ENCODE measurements around the gene FLCN. TPM values are rescaled to one million over a fixed set of nuclear protein-coding genes. Genes with fewer than 3 reads are reported as not detected.
"Not testable (repeated sequence)": the region's sequence is repeated elsewhere in the genome, so short reads cannot be mapped to it uniquely, and the experiment has no call there.

Gene FLCN, protein sequence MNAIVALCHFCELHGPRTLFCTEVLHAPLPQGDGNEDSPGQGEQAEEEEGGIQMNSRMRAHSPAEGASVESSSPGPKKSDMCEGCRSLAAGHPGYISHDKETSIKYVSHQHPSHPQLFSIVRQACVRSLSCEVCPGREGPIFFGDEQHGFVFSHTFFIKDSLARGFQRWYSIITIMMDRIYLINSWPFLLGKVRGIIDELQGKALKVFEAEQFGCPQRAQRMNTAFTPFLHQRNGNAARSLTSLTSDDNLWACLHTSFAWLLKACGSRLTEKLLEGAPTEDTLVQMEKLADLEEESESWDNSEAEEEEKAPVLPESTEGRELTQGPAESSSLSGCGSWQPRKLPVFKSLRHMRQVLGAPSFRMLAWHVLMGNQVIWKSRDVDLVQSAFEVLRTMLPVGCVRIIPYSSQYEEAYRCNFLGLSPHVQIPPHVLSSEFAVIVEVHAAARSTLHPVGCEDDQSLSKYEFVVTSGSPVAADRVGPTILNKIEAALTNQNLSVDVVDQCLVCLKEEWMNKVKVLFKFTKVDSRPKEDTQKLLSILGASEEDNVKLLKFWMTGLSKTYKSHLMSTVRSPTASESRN
- polyA plus RNA-seq = 116 TPM
- long read RNA-seq, donor 1, partial matches to known transcripts = 0 of 3 reads
- long read RNA-seq, donor 1, other reads (novel, unspliced or antisense) = 0 of 3 reads
- long read RNA-seq, donor 2, transcript FLCN-204 (5 exons, 2,523 nt) = major isoform, 7 of 14 reads
- long read RNA-seq, donor 2, partial matches to known transcripts = 0 of 14 reads
- long read RNA-seq, donor 2, other reads (novel, unspliced or antisense) = 0 of 14 reads
- long read RNA-seq, donor 3 = 0 reads
- long read RNA-seq, donor 4, partial matches to known transcripts = 0 of 5 reads
- long read RNA-seq, donor 4, other reads (novel, unspliced or antisense) = 0 of 5 reads
- long read RNA-seq, donor 5, partial matches to known transcripts = 0 of 3 reads
- long read RNA-seq, donor 5, other reads (novel, unspliced or antisense) = 0 of 3 reads
- long read RNA-seq, donor 6, transcript FLCN-204 (5 exons, 2,523 nt) = major isoform, 6 of 24 reads
- long read RNA-seq, donor 6, partial matches to known transcripts = 6 of 24 reads
- long read RNA-seq, donor 6, other reads (novel, unspliced or antisense) = 0 of 24 reads
- long read RNA-seq, donor 7, transcript FLCN-204 (5 exons, 2,523 nt) = major isoform, 5 of 15 reads
- long read RNA-seq, donor 7, partial matches to known transcripts = 7 of 15 reads
- long read RNA-seq, donor 7, other reads (novel, unspliced or antisense) = 0 of 15 reads
- long read RNA-seq, donor 8, transcript FLCN-204 (5 exons, 2,523 nt) = major isoform, 10 of 32 reads
- long read RNA-seq, donor 8, partial matches to known transcripts = 10 of 32 reads
- long read RNA-seq, donor 8, other reads (novel, unspliced or antisense) = 0 of 32 reads
- long read RNA-seq, donor 9, transcript FLCN-204 (5 exons, 2,523 nt) = major isoform, 8 of 16 reads
- long read RNA-seq, donor 9, partial matches to known transcripts = 0 of 16 reads
- long read RNA-seq, donor 9, other reads (novel, unspliced or antisense) = 0 of 16 reads
- long read RNA-seq, donor 10, transcript FLCN-204 (5 exons, 2,523 nt) = major isoform, 10 of 18 reads
- long read RNA-seq, donor 10, partial matches to known transcripts = 0 of 18 reads
- long read RNA-seq, donor 10, other reads (novel, unspliced or antisense) = 0 of 18 reads
- long read RNA-seq, donor 11, transcript FLCN-204 (5 exons, 2,523 nt) = major isoform, 5 of 10 reads
- long read RNA-seq, donor 11, partial matches to known transcripts = 0 of 10 reads
- long read RNA-seq, donor 11, other reads (novel, unspliced or antisense) = 0 of 10 reads

DNA sequence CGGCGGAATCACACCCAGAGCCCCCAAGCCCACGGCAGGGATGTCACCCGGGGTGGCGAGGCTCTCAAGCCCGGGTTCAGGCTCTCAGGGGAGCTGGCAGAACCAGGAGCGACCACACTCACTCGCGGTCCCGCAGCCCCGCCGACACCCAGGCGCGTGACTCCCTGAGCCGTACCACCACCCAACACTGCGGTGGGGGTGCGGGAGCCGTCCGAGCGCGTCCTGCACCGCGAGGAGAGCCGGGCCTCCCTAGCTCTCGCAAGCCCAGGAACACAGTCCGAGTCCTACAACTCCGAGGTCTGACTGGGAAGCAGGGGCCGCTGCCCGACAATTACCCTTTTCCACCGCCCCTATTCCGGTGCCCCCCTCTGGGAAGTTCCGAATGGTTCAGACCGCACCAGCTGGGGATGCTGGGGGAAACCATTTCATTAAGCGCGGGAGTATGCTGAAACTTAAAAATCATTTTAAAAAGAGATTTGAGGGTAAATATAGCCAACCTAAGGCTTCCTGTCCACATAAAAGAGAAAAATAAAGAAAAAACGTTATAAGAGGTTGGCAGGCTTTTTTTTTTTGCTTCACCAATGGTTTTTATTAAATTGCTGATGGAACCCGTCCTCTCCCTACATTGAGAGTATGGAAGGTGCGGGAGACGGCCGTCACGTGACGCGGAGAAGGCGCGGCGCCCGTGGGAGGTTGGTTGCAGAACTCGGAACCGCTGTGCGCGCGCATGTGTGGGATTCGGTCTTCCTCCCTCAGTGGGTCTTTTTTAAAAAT is at the start of gene FLCN:
FLCN (minus strand) TSS at position 143 of the 774 bp plus-strand sequence. CDS start 9,031 bp downstream, outside the sequence.
- peak within 1 kb of the TSS; percentile 99 for H3K4me3 ChIP-seq (ENCODE audit: low read length)
- 0% methylated on average over 1 of the region's 53 CpGs for WGBS (ENCODE audit: insufficient coverage, low lambda C conversion rate)

GRCh38 chr17:17285951-17286350 is 49.0 kb upstream of the FLCN start:
- Histone ChIP-seq H3K27ac (ENCODE audit: low read length) (no peak overlapping the region), H3K4me1 (ENCODE audit: control insufficient read depth, insufficient read depth, low read length) (peaks cover 2% of the 10 kb centered on the region), H3K9me3 (ENCODE audit: control insufficient read depth, low read depth, low read length) (no peaks in the 10 kb centered on the region), H3K4me3 (ENCODE audit: low read length) (no peak overlapping the region), H3K36me3 (ENCODE audit: control insufficient read depth, insufficient read depth, low read length) (no peaks in the 10 kb centered on the region), H3K27me3 (ENCODE audit: control insufficient read depth, insufficient read depth, low read length) (no peaks in the 10 kb centered on the region)
- WGBS (ENCODE audit: insufficient coverage, low lambda C conversion rate) = 100% methylated on average over 1 of the region's 5 CpGs
- DNase-seq = no peak

More for the DNA sequence above, at the start of gene FLCN:
- H3K27me3 ChIP-seq (ENCODE audit: control insufficient read depth, insufficient read depth, low read length) = no peaks in the 10 kb centered on the region
- H3K4me1 ChIP-seq (ENCODE audit: control insufficient read depth, insufficient read depth, low read length) = peaks cover 6% of the 10 kb centered on the region
- no peaks in the 10 kb centered on the region for H3K9me3 ChIP-seq (ENCODE audit: control insufficient read depth, low read depth, low read length)
- DNase-seq = peak; percentile 84 to 92
- peaks cover 6% of the 10 kb centered on the region for H3K36me3 ChIP-seq (ENCODE audit: control insufficient read depth, insufficient read depth, low read length)
- peak within 1 kb of the TSS; percentile 97 for H3K27ac ChIP-seq (ENCODE audit: low read length)

DNA sequence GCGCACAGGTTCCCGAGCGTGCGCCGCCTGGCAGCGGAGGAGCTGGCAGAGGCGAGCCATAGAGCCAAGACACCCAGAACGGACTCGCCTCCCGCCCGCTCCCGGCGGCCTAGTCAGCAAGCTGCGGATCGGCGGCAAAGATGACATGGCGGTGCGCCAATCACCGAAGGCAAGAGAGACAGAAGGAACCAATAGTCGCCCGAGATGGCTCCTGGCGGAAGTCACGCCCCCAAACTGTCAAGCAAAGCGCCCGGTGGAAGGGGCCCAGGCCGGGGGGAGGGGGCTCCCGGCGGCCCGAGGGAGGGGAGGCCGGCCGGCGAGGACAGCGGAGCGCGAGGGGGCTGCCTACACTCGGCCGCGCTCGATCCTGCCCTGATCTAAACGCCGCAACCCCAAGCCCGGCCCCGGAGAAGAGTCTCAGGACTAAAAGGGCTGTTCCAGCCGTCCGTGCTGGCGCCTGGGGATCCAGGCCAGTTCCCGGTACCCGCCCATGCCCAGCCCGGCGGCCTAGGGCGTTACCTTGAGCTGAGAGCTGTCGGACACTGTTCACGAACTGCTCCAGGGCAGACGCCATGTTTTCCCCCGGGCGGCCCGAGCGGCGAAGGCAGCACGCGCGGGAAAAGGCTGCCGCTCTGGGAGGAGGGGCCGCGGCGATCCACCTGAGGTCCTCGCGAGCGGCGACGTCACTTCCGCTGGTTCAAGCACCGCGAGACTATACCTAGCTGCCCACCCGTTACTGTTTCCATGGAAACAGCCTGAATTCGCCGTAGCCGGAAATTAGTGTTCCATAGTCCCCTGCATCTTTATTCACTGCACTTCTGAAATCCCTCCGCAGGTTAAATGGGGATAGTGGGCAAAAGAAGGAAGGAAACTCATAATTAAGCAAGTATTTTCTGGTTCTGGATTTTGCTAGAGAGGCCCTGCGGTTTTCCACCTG is 43.9 kb upstream of the FLCN start, which contains the start of gene COPS3:
COPS3 (minus strand) TSS at position 634 of the 937 bp plus-strand sequence; CDS start at position 574, 60 bp downstream.
- H3K4me1 ChIP-seq (ENCODE audit: control insufficient read depth, insufficient read depth, low read length) = peaks cover 10% of the 10 kb centered on the region
- no peaks in the 10 kb centered on the region for H3K27me3 ChIP-seq (ENCODE audit: control insufficient read depth, insufficient read depth, low read length)
- peak; percentile 97 for DNase-seq
- peak within 1 kb of the TSS; percentile 90 for H3K27ac ChIP-seq (ENCODE audit: low read length)
- no CpG with 5 or more reads among the region's 80 CpGs for WGBS (ENCODE audit: insufficient coverage, low lambda C conversion rate)
- peak within 1 kb of the TSS; percentile 98 for H3K4me3 ChIP-seq (ENCODE audit: low read length)
- peaks cover 2% of the 10 kb centered on the region for H3K36me3 ChIP-seq (ENCODE audit: control insufficient read depth, insufficient read depth, low read length)
- H3K9me3 ChIP-seq (ENCODE audit: control insufficient read depth, low read depth, low read length) = no peaks in the 10 kb centered on the region

- DNase-seq = no peak
- H3K36me3 ChIP-seq (ENCODE audit: control insufficient read depth, insufficient read depth, low read length) = peaks cover 17% of the 10 kb centered on the region
- H3K4me1 ChIP-seq (ENCODE audit: control insufficient read depth, insufficient read depth, low read length) = peaks cover 10% of the 10 kb centered on the region
- no CpG with 5 or more reads among the region's 4 CpGs for WGBS (ENCODE audit: insufficient coverage, low lambda C conversion rate)
- no peaks in the 10 kb centered on the region for H3K9me3 ChIP-seq (ENCODE audit: control insufficient read depth, low read depth, low read length)
- peak overlapping the region; percentile 98 for H3K4me3 ChIP-seq (ENCODE audit: low read length)
- H3K27ac ChIP-seq (ENCODE audit: low read length) = no peak overlapping the region
- no peaks in the 10 kb centered on the region for H3K27me3 ChIP-seq (ENCODE audit: control insufficient read depth, insufficient read depth, low read length)
Observed at GRCh38 chr17:17279316-17279715, 42.3 kb upstream of the FLCN start.

GRCh38 chr17:17277431-17277830 is 40.5 kb upstream of the FLCN start:
- DNase-seq; H3K4me3 ChIP-seq (ENCODE audit: low read length); H3K9me3 ChIP-seq (ENCODE audit: control insufficient read depth, low read depth, low read length); H3K4me1 ChIP-seq (ENCODE audit: control insufficient read depth, insufficient read depth, low read length); H3K27me3 ChIP-seq (ENCODE audit: control insufficient read depth, insufficient read depth, low read length); H3K27ac ChIP-seq (ENCODE audit: low read length): not testable (repeated sequence)
- WGBS (ENCODE audit: insufficient coverage, low lambda C conversion rate) = 100% methylated on average over 1 of the region's 5 CpGs
- H3K36me3 ChIP-seq (ENCODE audit: control insufficient read depth, insufficient read depth, low read length) = peaks cover 29% of the 10 kb centered on the region

GRCh38 chr17:17275971-17276370 is 39.0 kb upstream of the FLCN start:
- Histone ChIP-seq H3K36me3 (ENCODE audit: control insufficient read depth, insufficient read depth, low read length) (peaks cover 34% of the 10 kb centered on the region), H3K4me1 (ENCODE audit: control insufficient read depth, insufficient read depth, low read length) (peaks cover 7% of the 10 kb centered on the region), H3K4me3 (ENCODE audit: low read length) (no peak overlapping the region), H3K27me3 (ENCODE audit: control insufficient read depth, insufficient read depth, low read length) (no peaks in the 10 kb centered on the region), H3K27ac (ENCODE audit: low read length) (no peak overlapping the region), H3K9me3 (ENCODE audit: control insufficient read depth, low read depth, low read length) (no peaks in the 10 kb centered on the region)
- WGBS (ENCODE audit: insufficient coverage, low lambda C conversion rate) = 75% methylated on average over 1 of the region's 6 CpGs
- no peak for DNase-seq

DNA sequence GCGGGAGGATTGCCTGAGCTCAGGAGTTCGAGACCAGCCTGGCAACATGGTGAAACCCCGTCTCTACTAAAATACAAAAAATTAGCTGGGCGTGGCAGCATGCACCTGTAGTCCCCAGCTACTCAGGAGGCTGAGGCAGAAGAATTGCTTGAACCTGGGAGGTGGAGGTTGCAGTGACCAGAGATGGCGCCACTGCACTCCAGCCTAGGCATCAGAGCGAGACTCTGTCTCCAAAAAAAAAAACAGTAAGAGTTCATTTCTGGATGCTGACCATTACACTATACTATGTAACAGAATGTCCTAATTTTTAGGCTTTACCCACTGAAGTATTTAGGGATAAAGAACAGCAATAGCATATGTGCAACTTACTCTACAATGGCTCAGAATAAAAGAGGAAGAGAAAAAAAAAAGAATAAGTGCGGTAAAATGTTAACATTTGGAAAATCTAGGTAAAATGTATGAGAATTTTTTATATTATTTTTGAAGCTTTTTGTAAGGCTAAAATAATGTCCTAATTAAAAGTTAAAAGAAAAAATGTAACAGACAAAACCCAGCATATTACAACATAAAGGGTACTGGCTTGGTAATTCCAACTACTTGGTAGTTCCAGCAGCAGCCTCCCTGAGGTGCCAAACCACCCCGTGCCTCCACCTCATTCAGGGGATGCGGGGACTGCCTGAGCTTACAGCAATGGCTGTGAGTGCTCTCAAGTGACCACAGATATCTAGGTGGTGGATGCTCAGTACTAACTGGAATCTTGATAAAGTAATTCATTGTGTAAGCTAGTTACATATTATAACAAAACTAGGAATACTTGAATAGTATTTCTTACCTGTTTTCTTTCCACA is 33.2 kb upstream of the FLCN start:
- 100% methylated on average over 1 of the region's 9 CpGs for WGBS (ENCODE audit: insufficient coverage, low lambda C conversion rate)
- peaks cover 64% of the 10 kb centered on the region for H3K36me3 ChIP-seq (ENCODE audit: control insufficient read depth, insufficient read depth, low read length)

More for the DNA sequence above, 33.2 kb upstream of the FLCN start:
- no peaks in the 10 kb centered on the region for H3K4me1 ChIP-seq (ENCODE audit: control insufficient read depth, insufficient read depth, low read length)
- no peak overlapping the region for H3K4me3 ChIP-seq (ENCODE audit: low read length)
- H3K27me3 ChIP-seq (ENCODE audit: control insufficient read depth, insufficient read depth, low read length) = no peaks in the 10 kb centered on the region
- no peak overlapping the region for H3K27ac ChIP-seq (ENCODE audit: low read length)
- no peaks in the 10 kb centered on the region for H3K9me3 ChIP-seq (ENCODE audit: control insufficient read depth, low read depth, low read length)
- no peak for DNase-seq
